ENCODE measurements around the gene KRTAP12-1. TPM values are rescaled to one million over a fixed set of nuclear protein-coding genes. Genes with fewer than 3 reads are reported as not detected.
"Not testable (repeated sequence)": the region's sequence is repeated elsewhere in the genome, so short reads cannot be mapped to it uniquely, and the experiment has no call there.

Gene KRTAP12-1
- total RNA-seq, 1 donor from 2014 or later, result not detected

- Histone ChIP-seq H3K36me3 (ENCODE audit: insufficient read depth, low read length) (no peaks in the 10 kb centered on the region), H3K4me3 (ENCODE audit: insufficient read depth, low read depth, low read length) (no peak overlapping the region), H4K20me1 (ENCODE audit: insufficient read depth, low read length) (no peaks in the 10 kb centered on the region), H3K27me3 (ENCODE audit: insufficient read depth, low read length) (peaks cover 25% of the 10 kb centered on the region), H3K9me3 (ENCODE audit: insufficient read depth, low read depth, low read length) (no peaks in the 10 kb centered on the region), H2AFZ (ENCODE audit: low read depth, low read length) (no peak overlapping the region), H3K4me2 (ENCODE audit: low read length) (no peak overlapping the region), H3K9ac (ENCODE audit: low read length) (no peak overlapping the region), H3K27ac (ENCODE audit: low read depth, low read length) (no peak overlapping the region), H3K79me2 (ENCODE audit: insufficient read depth, low read length) (no peaks in the 10 kb centered on the region), H3K4me1 (ENCODE audit: insufficient read depth, low read length) (no peaks in the 10 kb centered on the region)
- TF ChIP-seq CTCF (IDR thresholded peaks at IDR 0.05; ENCODE audit: insufficient read depth, low read depth, low read length) (no peak), EZH2 (IDR thresholded peaks at IDR 0.05; ENCODE audit: insufficient read depth, low read length) (no peak)
- no peaks in the 10 kb centered on the region for H3K36me3 Mint-ChIP-seq (ENCODE audit: low read depth, unreplicated experiment)
- FAIRE-seq (no peak), DNase-seq (ENCODE audit: low read depth) (no peak)
- H3K4me3 Mint-ChIP-seq (ENCODE audit: unreplicated experiment), result no peak overlapping the region
- no peak overlapping the region for H3K27ac Mint-ChIP-seq (ENCODE audit: unreplicated experiment)
- peaks cover 50% of the 10 kb centered on the region for H3K27me3 Mint-ChIP-seq (ENCODE audit: low read depth, unreplicated experiment)
- H3K4me1 Mint-ChIP-seq (ENCODE audit: low read depth, unreplicated experiment), result peaks cover 8% of the 10 kb centered on the region
- H3K9me3 Mint-ChIP-seq (ENCODE audit: unreplicated experiment), result peaks cover 21% of the 10 kb centered on the region
Measured at GRCh38 chr21:44697811-44698734, 16.1 kb upstream of the KRTAP12-1 start.

- H3K27me3 ChIP-seq (ENCODE audit: insufficient read depth, low read length), result peaks cover 25% of the 10 kb centered on the region
- not testable (repeated sequence) for H3K36me3 Mint-ChIP-seq (ENCODE audit: low read depth, unreplicated experiment); H2AFZ ChIP-seq (ENCODE audit: low read depth, low read length); H3K9ac ChIP-seq (ENCODE audit: low read length); H3K36me3 ChIP-seq (ENCODE audit: insufficient read depth, low read length); FAIRE-seq; H3K4me1 ChIP-seq (ENCODE audit: insufficient read depth, low read length); H3K4me3 Mint-ChIP-seq (ENCODE audit: unreplicated experiment); DNase-seq (ENCODE audit: low read depth); H3K4me3 ChIP-seq (ENCODE audit: insufficient read depth, low read depth, low read length); H3K27ac Mint-ChIP-seq (ENCODE audit: unreplicated experiment); H3K4me1 Mint-ChIP-seq (ENCODE audit: low read depth, unreplicated experiment); H3K27ac ChIP-seq (ENCODE audit: low read depth, low read length); H4K20me1 ChIP-seq (ENCODE audit: insufficient read depth, low read length); H3K4me2 ChIP-seq (ENCODE audit: low read length); H3K9me3 ChIP-seq (ENCODE audit: insufficient read depth, low read depth, low read length); H3K79me2 ChIP-seq (ENCODE audit: insufficient read depth, low read length)
- H3K9me3 Mint-ChIP-seq (ENCODE audit: unreplicated experiment), result peaks cover 25% of the 10 kb centered on the region
- peaks cover 44% of the 10 kb centered on the region for H3K27me3 Mint-ChIP-seq (ENCODE audit: low read depth, unreplicated experiment)
Measured at GRCh38 chr21:44697172-44697810, 15.3 kb upstream of the KRTAP12-1 start, which contains the start of gene KRTAP10-12. KRTAP10-12 (plus strand) TSS chr21:44697172; CDS start chr21:44697202, 30 bp downstream.

- H3K4me3 ChIP-seq (ENCODE audit: insufficient read depth, low read depth, low read length), result no peak overlapping the region
- H3K4me3 Mint-ChIP-seq (ENCODE audit: unreplicated experiment), result no peak overlapping the region
- H3K36me3 Mint-ChIP-seq (ENCODE audit: low read depth, unreplicated experiment), result no peaks in the 10 kb centered on the region
- peaks cover 8% of the 10 kb centered on the region for H3K4me1 Mint-ChIP-seq (ENCODE audit: low read depth, unreplicated experiment)
- no peaks in the 10 kb centered on the region for H3K79me2 ChIP-seq (ENCODE audit: insufficient read depth, low read length)
- no peak for FAIRE-seq
- no peak overlapping the region for H3K4me2 ChIP-seq (ENCODE audit: low read length)
- no peak overlapping the region for H3K9ac ChIP-seq (ENCODE audit: low read length)
- H3K9me3 ChIP-seq (ENCODE audit: insufficient read depth, low read depth, low read length), result peaks cover 2% of the 10 kb centered on the region
- no peaks in the 10 kb centered on the region for H4K20me1 ChIP-seq (ENCODE audit: insufficient read depth, low read length)
- H3K36me3 ChIP-seq (ENCODE audit: insufficient read depth, low read length), result no peaks in the 10 kb centered on the region
- H3K27ac ChIP-seq (ENCODE audit: low read depth, low read length), result no peak overlapping the region
- H3K27me3 Mint-ChIP-seq (ENCODE audit: low read depth, unreplicated experiment), result peaks cover 42% of the 10 kb centered on the region
- H3K27me3 ChIP-seq (ENCODE audit: insufficient read depth, low read length), result peaks cover 21% of the 10 kb centered on the region
- H3K4me1 ChIP-seq (ENCODE audit: insufficient read depth, low read length), result no peaks in the 10 kb centered on the region
- no peak for DNase-seq (ENCODE audit: low read depth)
- no peak overlapping the region for H3K27ac Mint-ChIP-seq (ENCODE audit: unreplicated experiment)
- peaks cover 25% of the 10 kb centered on the region for H3K9me3 Mint-ChIP-seq (ENCODE audit: unreplicated experiment)
- TF ChIP-seq CTCF (IDR thresholded peaks at IDR 0.05; ENCODE audit: insufficient read depth, low read depth, low read length) (no peak), EZH2 (IDR thresholded peaks at IDR 0.05; ENCODE audit: insufficient read depth, low read length) (no peak)
- H2AFZ ChIP-seq (ENCODE audit: low read depth, low read length), result no peak overlapping the region
Measured at GRCh38 chr21:44696572-44696971, 14.6 kb upstream of the KRTAP12-1 start.
